ENCODE data around the gene AFF3.

- TF ChIP-seq POLR2AphosphoS5 (IDR thresholded peaks at IDR 0.05), result no peak
- no peak for TF ChIP-seq CTCF (IDR thresholded peaks at IDR 0.05)
- no peak for TF ChIP-seq POLR2A (IDR thresholded peaks at IDR 0.05)
- TF ChIP-seq EP300 (IDR thresholded peaks at IDR 0.05), result no peak
These were observed 335.6 kb downstream of the AFF3 start for GRCh38 chr2:99806758-99807157.
